Thyroid gland (tissue), 4 donors: ENCODE measurements around the gene PKP4.

Source experiments
- CTCF ChIP-seq, 6 experiments: fragments of 200-600 bp in 3 of 6; fragments of 450-650 bp in 3 of 6; sonication (generic) in 3 of 6; IDR thresholded peaks; one replicate each; pipeline ENCODE4 v1.5.1; 2016 to 2019; ENCODE audit warnings: antibody characterized with exemption in 6 of 6, mild to moderate bottlenecking in 2 of 6, inconsistent platforms in 1 of 6, moderate library complexity in 1 of 6
- POLR2A ChIP-seq, 2 donors: fragments of 450-650 bp; IDR thresholded peaks; one replicate each; pipeline ENCODE4 v1.6.1; 2017; ENCODE audit warnings: antibody characterized with exemption in 2 of 2, mild to moderate bottlenecking in 2 of 2, moderate library complexity in 1 of 2

GRCh38 chr2:158693476-158693875 is 236.7 kb downstream of the PKP4 start:
- TF ChIP-seq POLR2A (IDR thresholded peaks at IDR 0.05) (no peak), CTCF (IDR thresholded peaks at IDR 0.05) (no peak)
